ENCODE data around the gene ANKRD12.

Gene ANKRD12

DNA sequence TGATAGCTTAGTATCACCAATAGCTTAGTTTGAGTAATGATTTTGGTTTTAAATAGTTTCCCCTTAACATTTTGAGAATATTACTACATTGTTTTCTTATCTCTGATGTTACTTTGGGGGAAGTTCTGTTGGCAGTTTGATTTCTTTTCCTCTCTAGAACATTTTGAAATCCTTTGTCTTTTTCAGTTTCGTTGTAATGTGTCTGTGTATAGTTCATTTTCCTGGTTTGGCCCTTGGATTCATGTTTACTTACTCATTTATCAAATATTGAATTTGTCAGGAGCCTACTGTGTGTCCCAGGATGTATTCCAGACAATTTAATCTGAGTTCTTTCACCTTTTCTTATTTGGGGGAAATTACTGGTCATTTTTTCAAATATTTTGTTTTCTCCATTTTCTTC, 16.7 kb downstream of the ANKRD12 start:
- TF ChIP-seq, protein P1, sequence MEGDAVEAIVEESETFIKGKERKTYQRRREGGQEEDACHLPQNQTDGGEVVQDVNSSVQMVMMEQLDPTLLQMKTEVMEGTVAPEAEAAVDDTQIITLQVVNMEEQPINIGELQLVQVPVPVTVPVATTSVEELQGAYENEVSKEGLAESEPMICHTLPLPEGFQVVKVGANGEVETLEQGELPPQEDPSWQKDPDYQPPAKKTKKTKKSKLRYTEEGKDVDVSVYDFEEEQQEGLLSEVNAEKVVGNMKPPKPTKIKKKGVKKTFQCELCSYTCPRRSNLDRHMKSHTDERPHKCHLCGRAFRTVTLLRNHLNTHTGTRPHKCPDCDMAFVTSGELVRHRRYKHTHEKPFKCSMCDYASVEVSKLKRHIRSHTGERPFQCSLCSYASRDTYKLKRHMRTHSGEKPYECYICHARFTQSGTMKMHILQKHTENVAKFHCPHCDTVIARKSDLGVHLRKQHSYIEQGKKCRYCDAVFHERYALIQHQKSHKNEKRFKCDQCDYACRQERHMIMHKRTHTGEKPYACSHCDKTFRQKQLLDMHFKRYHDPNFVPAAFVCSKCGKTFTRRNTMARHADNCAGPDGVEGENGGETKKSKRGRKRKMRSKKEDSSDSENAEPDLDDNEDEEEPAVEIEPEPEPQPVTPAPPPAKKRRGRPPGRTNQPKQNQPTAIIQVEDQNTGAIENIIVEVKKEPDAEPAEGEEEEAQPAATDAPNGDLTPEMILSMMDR (IDR thresholded peaks at IDR 0.05), result no peak

DNA sequence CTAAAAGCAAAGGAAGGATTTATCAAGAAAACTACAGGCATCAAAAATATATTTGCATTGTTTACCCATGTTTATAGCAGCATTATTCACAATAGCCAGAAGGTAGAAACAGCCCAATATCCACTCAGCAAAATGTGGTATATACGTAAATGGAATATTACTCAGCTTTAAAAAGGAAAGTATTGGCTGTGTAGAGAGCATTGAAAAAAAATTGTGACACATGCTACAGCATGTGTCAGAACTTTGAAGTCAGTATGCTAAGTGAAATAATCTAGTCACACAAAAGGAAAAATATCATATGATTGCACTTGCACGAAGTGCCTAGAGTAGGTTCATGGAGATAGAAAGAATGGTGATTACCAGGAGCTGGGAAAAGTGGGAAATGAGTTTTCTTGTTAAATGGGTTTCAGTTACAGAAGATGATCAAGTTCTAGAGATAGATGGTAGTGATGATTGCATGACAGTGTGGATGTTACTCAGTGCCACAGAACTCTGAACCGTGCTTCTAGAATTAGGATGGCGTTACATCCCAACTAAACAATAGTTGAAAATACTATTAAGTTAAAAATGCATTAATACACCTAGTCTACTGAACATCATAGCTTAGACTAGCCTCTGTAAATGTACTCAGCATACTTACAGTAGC, 20.1 kb downstream of the ANKRD12 start:
- TF ChIP-seq, protein P1 (IDR thresholded peaks at IDR 0.05), result no peak

DNA sequence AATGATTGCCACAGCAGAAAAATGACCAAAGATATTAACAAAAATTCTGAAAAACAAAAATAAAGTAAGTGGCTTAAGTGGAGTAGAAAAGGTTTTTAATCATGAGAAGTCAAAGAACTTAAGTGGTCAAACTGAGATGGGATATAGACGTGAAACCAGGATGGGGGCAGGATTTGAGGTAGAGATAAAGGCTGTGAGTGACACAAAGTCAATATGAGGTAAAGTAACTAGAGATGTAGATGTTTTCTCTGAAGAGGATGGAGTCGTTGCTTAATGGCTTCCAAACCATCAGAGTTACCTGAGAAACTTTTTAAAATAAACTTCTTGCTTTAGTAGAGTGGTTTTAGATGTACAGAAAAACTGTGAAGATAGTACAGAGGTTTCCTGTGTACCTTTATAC, 21.2 kb downstream of the ANKRD12 start:
- TF ChIP-seq, protein P1 (IDR thresholded peaks at IDR 0.05), result no peak

DNA sequence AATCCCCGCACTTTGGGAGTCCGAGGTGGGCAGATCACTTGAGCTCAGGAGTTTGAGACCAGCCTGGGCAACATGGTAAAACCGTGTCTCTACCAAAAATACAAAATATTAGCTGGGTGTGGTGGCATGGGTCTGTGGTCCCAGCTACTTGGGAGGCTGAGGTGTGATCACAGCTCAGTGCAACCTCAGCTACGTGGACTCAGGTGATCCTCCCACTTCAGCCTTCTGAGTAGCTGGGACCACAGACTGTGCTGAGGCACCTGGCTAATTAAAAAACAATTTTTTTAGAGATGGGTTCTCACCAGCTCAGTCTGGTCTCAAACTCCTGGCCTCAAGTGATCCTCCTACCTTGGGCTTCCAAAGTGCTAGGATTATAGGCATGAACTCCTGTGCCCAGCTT, 23.4 kb downstream of the ANKRD12 start:
- TF ChIP-seq, protein P1 (IDR thresholded peaks at IDR 0.05), result no peak

DNA sequence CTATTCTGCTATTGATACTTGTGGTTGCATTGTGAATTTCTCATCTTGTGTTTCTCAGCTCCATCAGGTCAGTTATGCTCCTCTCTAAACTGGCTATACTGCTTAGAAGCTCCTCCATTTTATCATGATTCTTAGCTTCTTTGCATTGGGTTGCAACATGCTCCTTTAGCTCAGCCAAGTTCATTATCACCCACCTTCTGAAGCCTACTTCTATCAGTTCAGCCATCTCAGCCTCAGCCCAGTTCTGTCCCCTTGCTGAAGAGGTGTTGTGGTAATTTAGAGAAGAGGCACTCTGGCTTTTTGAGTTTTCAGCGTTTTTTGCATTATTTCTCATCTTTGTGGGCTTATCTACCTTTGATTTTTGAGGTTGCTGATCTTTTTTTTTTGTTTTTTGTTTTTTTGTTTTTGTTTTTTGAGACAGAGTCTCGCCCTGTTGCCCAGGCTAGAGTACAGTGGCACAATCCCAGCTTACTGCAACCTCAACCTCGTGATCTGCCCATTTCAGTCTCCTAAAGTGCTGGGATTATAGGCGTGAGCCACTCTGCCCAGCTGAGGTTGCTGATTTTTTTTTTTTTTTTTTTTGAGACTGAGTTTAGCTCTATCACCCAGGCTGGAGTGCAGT, 36.0 kb downstream of the ANKRD12 start:
- TF ChIP-seq, protein P1 (IDR thresholded peaks at IDR 0.05), result no peak

DNA sequence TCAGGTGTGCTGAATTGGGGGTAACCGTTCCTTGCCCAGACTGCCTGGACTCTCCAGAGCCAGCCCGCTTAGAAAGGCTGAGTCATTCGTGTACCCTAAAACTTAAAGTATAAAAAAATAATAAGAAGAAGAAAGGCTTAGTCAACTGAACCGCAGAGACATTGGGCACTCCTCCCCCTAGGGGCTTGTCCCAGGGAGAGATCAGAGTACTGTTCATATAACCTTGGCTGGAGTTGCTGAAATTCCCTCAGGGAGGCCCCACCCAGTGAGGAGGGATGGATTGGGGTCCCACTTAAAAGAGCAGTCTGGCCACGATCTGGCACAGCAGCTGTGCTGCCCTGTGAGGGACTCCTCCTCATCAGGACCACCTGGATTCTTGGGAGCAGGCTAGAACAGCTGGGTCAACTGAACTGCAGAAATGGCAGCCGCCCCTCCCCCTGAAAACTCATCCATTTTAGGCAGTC, 37.2 kb downstream of the ANKRD12 start:
- TF ChIP-seq, protein P1 (IDR thresholded peaks at IDR 0.05), result no peak

DNA sequence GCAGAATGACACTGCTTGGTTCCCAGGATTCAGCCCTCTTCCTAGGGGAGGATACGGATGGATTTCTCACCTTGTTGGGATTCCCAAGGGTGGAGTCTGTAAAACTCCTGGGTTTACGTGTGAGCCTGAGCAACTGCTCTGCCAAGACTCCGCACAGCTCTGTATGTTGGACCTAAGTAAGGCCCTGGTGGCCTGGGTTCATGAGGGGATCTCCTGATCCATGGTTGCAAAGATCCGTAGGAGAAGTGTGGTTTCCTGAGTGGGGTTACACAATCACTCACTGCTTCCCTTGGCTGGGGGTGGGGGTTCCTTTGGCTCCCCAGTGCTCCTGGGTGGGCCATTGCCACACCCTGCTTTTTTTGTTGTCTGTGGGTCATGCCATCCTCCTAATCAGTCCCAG, 37.7 kb downstream of the ANKRD12 start:
- TF ChIP-seq, protein P1 (IDR thresholded peaks at IDR 0.05), result no peak

All from LNCAP (cell line).